Hematopoietic multipotent progenitor cell treated with erythropoietin and hydrocortisone succinate and interleukin-3 and kit ligand, for 15 days (in vitro differentiated cells): ENCODE measurements around the gene KRTAP12-4.
"Not testable (repeated sequence)": the region's sequence is repeated elsewhere in the genome, so short reads cannot be mapped to it uniquely, and the experiment has no call there.

Experiments
- DNase-seq: peaks from one replicate; pipeline ENCODE4 v3.0.0-alpha.2; 2015; ENCODE audit warnings: low spot score

Gene KRTAP12-4

DNA sequence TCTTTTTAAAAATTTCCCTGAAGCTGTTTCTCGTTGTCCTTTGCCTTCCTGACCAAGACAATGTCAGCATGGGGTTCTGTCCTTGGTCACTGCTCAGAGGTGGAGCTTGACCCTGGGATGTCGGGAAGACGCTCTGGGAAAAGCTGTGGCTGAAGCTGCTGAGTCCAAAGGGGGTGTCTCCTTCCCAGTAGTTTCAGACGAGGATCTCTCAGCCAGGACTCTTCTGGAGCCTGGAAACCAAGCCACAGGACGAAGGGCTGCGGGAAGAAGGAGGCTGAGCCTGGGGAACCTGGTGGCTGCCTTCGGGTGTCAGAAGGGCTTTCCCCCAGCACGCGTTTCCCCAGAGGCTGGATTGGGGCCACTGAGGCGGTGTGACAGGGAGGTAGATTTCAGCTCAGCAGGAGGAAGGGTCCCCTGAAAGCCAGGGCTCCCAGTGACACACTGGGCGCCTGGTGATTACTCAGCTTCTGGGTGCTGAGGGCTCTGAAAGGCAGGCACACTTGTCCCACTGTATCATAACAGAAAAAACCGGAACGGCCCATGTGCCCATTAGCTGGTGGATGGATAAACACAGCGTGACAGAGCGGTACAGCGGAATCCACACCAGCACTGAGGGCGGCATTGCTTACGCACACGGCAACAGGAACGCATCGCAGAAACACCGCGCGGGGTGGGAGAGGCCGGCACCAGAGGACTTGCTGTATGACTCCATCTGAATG, 32.5 kb upstream of the KRTAP12-4 start:
- DNase-seq = no peak

DNA sequence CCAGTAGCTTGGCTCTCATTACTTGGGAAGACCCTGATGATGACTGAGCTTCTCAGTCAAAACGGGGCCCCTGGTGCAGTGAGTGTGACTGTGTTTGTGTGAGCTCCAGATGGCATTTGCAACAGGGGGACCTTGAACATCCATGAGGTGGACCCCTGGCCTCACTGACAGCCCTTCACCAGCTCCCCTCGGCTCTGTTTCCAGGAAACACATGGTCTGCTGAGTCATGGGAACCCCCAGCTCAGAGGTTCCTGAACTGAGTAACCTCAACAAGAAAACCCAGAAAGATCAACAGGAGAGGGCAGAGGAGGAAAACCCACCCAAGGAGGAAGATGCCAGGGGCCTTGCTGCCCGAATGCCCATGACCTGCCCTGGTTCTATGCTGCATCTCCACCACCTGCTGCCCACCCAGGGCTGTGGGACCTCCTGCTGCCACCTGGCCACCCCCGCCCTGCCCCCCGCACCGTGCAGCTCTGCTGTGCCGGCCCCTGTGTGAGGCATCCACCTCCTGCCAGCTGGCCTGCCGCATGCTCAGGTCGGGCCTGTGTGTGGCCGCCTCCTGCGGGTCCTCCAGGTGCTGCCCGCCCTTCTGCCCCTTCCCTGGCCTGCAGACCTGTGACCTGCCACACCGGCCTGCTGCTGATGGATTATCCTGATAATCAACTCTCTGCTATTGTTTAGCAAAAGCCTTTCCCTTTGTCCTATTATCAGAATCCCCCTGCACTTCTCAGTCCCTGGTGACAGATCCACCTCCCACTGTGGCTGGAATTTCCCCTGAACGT, 31.7 kb upstream of the KRTAP12-4 start:
- no peak for DNase-seq

DNA sequence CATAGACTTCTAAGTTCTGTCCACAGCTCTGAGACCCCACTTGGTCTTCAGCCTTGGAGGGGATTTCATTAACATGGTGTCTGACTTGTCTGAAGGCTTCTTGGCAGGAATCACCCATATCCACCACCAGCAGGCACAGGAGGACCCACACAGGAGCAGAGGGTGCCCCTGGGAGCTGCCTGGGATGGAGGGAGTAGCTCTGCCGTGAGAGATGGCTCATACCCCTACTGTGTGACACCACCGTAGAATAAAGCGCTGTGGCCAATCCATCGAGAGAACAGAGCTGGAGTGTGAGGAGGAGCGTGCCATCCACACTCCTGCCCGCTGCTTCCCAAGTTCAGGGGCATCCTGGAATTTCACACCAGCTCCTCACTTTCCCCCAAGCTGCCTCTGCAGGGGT, 30.6 kb upstream of the KRTAP12-4 start:
- not testable (repeated sequence) for DNase-seq

DNA sequence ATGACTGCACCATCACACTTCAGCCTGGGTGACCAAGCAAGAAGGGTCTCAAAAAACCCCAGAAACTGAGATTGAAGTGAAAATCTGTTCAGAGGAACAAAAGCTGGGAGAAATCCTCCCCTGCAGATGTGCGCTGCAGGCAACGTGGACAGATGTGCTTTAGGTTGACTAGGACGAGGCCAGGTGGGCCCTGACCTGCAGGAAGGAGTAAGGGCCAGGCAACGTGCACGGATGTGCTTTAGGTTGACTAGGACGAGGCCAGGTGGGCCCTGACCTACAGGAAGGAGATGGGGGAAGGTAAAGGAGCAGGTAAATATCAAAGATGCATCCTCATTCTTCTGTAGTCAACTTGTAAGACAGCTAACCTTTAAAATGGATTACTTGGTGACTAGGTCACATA, 30.0 kb upstream of the KRTAP12-4 start:
- DNase-seq = no peak

DNA sequence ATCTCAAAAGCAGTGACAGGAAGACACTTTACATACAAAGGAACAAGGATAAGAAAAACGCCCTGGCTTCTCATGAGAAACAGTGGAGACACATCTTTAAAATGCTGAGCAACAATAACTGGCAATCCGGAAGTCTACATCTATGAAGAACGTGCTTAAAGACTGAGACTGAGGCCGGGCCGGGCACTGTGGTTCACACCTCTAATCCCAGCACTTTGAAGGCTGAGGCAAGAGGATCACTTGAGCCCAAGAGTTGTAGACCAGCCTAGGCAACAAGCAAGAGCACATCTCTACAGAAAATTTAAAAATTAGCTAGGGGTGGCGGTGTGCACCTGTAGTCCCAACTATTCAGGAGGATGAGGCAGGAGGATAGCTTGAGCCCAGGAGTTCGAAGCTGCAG, 29.6 kb upstream of the KRTAP12-4 start:
- no peak for DNase-seq

DNA sequence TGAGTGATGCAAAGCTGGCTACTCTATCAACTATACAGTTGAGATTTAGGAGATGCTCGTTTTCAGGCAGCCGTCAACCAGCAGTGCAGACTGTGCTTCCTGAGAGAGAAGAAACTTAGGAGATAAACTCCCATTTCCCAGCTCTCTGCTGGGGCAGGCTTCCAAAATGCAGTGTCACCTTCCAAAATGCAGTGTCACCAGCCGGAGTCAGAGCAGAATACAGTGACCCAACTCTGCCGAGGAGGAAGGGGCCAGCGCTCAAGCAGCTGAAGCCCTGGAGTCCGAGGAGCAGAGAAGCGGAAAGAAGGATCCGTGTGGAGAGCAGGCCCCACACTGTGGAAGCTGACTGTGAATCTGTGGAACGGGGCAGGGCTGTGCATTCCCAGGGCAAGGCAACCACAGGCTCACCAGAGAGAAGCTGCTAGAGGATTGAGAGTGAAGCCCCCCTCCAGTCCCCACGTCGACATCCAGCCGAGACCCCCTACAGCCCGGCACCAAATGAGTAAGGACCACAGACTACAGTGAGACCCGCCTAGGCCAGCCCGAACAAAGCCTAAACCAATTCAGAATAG, 28.2 kb upstream of the KRTAP12-4 start:
- no peak for DNase-seq

DNA sequence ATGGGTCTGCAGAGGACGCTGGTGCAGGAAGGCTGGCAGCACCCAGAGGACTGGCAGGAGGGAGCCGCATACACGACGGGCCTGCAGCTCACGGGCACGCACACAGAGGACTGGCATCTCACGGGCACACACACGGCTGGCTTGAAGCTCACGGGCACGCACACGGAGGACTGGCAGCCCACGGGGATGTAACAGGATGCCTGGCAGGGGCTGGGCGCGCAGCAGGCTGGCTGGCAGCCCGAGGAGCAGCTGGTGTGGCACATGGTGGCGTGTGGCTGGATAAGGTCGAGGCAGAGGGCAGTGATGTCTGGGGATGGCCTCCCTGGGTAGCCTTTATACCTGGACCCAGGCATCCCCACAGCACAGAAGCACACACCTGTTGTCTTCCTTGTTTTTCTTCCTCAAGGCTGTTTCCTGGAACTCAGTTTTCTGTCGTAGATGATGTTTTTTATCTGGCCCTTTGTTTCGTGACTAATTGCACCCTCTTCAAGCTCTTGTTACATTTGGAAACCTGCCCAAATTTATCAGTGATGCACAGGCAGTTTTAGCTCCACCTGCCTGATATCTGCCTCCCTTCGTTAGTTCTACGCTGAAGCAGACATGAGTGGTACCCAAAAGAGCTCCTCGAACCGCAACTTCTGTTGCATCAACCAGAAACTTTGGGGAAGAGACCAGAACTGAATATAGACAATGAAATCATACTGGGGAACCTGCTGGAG, 27.6 kb upstream of the KRTAP12-4 start, which contains the start of gene KRTAP12-1:
Gene KRTAP12-1, minus strand, starts transcription at position 303 of the 719 bp plus-strand sequence. Its CDS starts 40 bp downstream, at position 263.
- DNase-seq = no peak

DNA sequence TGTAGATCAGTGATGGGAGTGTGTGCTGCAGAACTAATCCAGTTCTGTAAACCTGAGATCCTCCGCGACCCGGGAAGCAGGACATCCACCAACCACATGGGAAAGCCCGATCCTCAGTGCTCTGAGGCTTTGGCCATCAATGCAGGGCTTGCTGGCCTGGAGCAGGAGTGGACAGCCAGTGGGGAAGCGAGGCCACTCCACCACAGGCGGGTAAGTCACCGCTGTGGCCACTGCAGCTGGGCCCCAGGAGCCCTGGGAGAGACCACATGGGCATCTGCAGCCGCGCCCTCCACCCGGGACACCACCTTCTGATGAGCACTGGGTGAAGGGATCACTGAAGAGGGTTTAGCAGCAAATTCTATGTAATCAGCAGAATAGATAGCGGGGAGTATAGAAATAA, 26.7 kb upstream of the KRTAP12-4 start:
- DNase-seq = no peak

DNA sequence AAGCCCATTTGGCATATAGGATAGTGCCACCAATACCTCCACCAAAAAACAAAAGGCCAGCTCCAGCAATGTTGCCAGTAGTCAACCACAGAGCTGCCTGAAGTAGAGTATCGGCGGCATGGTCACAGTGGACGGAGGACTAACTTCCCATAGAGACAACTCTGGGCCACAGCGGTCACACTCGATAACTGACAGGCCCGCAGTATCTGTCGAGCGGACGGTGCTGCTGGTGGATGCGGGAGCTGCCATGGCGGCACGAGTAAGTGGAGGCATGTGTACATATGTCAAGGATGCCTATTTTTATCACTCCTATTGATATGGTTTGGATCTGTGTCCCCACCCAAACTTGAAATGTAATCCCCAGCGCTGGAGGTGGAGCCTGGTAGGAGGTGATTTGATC, 23.4 kb upstream of the KRTAP12-4 start:
- DNase-seq = no peak

DNA sequence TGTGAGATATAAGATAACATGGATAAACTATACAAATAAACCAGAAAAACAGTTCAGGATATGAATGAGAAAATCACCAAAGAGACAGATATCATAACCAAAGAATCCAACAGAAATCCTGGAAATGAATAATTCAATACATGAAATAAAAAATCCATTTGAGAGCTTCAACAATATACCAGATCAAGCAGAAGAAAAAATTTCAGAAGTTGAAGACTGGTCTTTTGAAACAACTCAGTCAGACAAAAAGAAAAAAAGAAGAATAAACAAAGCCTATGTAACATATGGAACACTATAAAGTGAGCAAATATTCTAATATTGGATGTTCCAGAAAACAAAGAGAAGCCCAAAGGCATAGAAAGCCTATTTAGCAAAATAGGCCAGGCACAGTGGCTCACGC, 17.5 kb upstream of the KRTAP12-4 start:
- DNase-seq = no peak

DNA sequence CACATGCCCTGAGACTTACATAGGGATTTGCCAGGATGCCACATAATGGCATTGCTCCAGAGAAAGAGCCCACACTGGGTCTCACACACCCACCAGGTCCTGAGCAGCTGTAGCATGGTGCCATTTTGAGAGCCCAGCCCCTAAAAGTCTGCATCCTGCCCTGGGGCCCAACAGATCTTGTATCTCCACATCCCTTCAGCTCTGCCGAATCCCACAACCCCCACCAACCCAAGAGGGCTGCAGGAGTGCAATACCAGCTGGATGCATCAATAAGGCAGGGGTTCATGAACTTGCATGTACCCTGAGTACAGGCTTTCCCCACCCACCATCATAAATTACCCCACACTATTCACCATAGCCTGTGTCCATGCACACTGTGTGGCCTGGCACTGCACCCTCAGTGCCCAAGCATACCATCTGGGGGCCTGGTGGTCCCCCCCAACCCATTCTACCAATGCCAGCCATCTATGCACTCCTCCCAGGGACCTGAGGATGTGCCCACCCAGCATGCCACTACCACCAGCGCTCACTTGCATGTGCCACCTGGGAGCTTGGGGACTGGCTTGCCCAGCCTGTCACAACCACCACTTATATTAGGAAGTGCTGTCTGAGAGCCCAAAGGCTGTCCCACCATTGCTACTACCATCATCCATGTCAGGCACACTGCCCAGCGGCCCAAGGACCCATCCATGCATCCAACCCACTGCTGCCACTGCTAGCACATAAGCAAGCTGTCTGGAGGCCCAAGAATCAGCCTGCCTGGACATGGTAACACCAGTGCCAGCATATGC, 16.4 kb upstream of the KRTAP12-4 start:
- DNase-seq = no peak

DNA sequence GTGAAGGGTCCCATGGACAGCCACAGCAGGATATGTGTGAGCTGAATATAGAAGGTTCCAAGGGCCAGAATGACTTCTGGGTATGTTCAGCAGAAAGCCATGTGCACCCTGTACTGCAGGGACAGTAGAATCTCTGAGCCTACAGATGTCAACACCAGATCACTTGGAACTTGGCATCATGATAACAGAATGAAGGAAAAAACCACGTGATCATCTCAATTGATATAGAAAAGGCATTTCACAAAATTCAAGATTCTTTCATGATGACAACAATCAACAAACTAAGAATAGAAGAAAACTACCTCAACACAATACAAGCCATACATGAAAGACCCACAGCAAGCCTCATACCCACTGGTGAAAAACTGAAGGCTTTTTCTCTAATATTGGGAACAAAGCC, 13.2 kb upstream of the KRTAP12-4 start:
- DNase-seq = no peak

DNA sequence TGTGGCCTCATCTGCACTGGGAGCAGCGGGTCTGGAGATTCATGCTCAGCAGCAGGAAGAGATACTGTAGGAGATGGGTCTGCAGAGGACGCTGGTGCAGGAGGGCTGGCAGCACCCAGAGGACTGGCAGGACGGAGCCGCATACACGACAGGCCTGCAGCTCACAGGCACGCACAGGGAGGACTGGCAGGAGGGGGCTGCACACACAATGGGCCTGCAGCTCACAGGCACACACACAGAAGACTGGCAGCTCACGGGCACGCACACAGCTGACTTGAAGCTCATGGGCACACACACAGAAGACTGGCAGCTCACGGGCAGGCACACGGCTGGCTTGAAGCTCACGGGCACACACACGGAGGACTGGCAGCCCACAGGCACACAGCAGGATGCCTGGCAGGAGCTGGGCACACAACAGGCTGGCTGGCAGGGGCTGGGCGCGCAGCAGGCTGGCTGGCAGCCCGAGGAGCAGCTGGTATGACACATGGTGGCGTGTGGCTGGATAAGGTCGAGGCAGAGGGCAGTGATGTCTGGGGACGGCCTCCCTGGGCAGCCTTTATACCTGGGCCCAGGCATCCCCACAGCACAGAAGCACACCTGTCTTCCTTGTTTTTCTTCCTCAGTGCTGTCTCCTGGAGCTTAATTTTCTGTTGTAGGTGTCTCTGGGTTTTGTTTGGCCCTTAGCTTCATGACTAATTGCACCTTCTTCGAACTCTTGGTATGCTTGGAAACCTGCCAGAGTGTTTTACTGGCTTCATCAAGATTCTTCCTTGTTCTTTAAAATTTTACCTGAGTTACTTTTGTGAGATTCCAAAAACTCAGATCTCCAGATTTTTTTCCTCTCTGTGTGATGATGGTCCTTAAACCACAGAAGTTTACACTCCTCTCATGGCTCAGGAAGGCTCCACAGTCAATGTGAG, 12.2 kb upstream of the KRTAP12-4 start, which contains the start of gene KRTAP12-2:
Gene KRTAP12-2, minus strand, starts transcription at position 527 of the 920 bp plus-strand sequence. Its CDS starts 41 bp downstream, at position 486.
- no peak for DNase-seq

DNA sequence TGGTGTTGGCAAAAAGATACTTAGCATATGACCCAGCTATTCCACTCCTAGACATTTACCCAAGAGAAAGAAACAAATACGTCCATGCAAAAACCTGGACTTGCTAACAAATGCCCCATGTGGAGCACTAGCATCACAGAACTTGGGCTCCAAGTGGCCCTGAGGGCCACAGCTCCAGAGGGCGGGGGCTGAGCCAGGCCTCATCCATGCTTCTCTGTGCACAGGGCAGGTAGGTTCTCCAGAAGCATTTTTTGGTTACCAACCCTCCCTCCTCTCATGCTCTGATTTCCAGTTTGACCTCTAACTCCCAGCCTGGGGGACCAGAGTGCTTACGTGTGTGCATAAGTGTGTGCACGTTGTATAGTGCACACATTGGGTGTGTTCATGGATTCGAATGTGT, 10.2 kb upstream of the KRTAP12-4 start:
- DNase-seq = no peak

DNA sequence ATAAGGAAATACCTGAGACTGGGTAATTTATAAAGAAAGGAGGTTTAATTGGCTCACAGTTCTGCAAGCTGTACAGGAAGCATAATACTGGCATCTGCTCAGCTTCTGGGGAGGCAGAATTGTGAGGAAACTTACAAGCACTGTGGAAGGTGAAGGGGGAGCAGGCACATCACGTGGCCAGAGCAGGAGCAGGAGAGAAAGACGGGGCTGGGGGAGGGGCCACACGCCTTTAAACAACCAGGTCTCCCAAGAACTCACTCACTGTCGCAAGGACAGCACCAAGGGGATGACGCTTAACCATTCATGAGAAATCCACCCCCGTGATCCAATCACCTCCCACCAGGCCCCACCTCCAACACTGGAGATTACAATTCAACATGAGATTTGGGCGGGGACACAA, 7.1 kb upstream of the KRTAP12-4 start:
- DNase-seq = not testable (repeated sequence)

DNA sequence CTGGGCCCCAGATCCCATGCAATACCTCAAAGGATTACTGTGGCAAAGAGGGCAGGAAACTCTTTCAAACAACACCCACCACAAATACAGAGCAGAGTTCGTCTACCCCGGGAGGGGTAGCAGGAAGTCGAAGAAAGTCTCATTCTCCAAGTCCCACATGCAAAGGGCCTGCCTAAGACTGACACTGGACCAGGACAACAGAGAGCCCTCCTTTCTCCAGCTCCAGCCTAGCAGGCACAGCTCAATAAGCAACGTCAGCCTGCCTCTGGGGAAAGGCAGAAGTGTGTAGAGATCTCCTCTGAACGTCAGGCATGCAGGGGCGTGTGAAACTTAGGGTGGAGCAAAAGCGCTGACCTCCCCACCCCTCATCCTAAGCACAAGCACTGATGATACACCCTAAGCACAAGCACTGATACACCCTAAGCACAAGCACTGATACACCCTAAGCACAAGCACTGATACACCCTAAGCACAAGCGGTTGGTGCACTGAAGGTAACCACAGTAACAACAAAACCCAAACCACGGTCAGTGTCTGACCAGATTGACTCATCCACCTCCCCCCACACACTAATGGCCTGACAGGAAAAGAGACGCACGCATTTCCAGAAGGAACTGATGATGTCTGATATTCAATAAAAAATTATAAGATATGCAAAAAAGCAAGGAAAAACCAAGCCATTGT, 4.6 kb upstream of the KRTAP12-4 start:
- DNase-seq = no peak

DNA sequence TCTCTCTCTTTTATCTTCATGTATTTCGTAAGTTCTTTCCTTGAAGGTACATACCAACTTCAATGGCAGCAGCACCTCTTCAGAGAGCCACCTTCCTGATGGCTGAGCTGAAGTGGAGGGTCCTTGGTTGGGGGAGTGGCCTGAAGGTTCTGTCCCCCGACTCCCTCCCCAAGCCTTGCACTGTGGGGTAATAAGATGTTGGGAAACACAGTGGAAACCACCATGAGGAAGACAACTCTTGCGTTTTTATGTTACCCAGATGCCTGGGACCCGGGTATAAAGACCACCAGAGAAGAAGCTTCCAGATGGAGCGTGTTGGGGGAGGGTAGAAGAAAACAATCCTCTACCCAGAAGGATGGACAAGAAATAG, 4.1 kb upstream of the KRTAP12-4 start:
- no peak for DNase-seq

DNA sequence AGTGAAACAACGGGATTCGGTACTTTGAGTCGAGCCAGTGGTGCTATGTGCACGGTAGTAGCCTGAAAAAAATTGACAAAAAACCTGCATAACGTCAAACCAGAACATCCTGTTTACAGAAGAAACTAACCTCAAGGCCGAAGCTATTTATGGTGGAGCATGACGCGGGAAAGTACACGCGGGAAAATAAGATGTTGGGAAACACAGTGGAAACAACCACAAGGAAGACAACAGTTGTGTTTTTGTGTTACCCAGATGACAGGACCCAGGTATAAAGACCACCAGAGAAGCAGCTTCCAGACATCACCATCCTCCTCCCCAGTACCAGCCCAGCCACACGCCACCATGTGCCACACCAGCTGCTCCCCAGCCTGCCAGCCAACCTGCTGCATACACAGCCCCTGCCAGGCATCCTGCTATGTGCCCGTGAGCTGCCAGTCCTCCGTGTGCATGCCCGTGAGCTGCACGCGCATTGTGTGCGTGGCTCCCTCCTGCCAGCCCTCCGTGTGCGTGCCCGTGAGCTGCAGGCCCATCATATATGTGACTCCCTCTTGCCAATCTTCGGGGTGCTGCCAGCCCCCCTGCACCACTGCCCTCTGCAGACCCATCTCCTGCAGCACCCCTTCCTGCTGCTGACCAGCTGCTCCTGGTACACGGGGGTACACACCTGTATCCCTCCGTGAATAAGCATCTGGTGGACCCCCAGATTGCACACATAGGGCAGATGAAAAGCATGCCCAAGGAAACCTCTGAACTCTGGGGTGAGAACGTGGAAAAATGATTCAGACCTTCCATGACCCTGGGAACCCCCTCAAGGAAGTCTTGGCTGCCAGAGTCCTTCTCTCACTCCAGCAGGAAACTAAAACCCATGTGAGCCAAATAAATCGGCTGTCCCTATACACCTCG, 3.4 kb upstream of the KRTAP12-4 start, which contains the start of gene KRTAP12-3:
Gene KRTAP12-3, plus strand, starts transcription at position 298 of the 906 bp plus-strand sequence. Its CDS starts 48 bp downstream, at position 346.
- no peak for DNase-seq

DNA sequence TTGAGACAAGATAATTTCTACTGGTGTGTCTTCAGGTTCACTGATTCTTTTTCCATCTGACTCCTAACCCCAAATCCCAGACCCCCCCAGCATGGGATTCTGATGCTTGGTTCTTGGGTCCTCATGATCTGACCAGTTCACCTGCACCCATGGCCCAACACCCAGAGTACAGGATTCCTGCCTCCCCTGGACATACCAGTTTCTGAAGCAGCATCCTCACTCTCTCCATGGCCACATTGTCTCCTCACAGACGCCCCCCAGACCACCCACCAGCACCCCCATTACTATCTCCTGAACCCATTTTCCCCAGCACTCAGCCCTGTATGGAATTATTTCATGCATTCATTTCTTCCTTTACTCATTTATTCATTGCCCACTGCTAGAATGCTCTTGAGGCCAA, 2.4 kb upstream of the KRTAP12-4 start:
- no peak for DNase-seq
